ENCODE data around the gene GKAP1. TPM values are rescaled to one million over a fixed set of nuclear protein-coding genes. Genes with fewer than 3 reads are reported as not detected.
"Not testable (repeated sequence)": the region's sequence is repeated elsewhere in the genome, so short reads cannot be mapped to it uniquely, and the experiment has no call there.

Gene GKAP1
- total RNA-seq, 6 experiments from 2014 or later, result 4.0 to 7.4 (median 5.6) TPM

GRCh38 chr9:83803941-83804340 lies 13.6 kb downstream of the GKAP1 start:
- H3K36me3 ChIP-seq; H3K27me3 ChIP-seq; H3K27ac ChIP-seq; H3K4me3 ChIP-seq; DNase-seq; H3K9me3 ChIP-seq; ATAC-seq; H3K4me1 ChIP-seq; intact Hi-C loops (cut with DNase I): not testable (repeated sequence)
- 100% methylated on average over 2 of the region's 33 CpGs for WGBS (ENCODE audit: insufficient coverage, low coverage, low lambda C conversion rate, missing lambda C conversion rate)

- no peak for ATAC-seq
- intact Hi-C loops (cut with DNase I), result no loop called here
- Histone ChIP-seq H3K36me3 (peaks cover 0 to 21% (median 7%) of the 10 kb centered on the region in 4 donors), H3K27me3 (no peaks in the 10 kb centered on the region), H3K9me3 (no peaks in the 10 kb centered on the region), H3K27ac (no peak overlapping the region), H3K4me3 (no peak overlapping the region), H3K4me1 (no peaks in the 10 kb centered on the region)
- no peak for DNase-seq
- TF ChIP-seq CTCF (IDR thresholded peaks at IDR 0.05), result no peak
- TF ChIP-seq POLR2A (IDR thresholded peaks at IDR 0.05), result no peak
- WGBS (ENCODE audit: insufficient coverage, low coverage, low lambda C conversion rate, missing lambda C conversion rate), result 82% methylated on average over 12 of the region's 13 CpGs
Measured at GRCh38 chr9:83800236-83801033, 17.1 kb downstream of the GKAP1 start.

DNA sequence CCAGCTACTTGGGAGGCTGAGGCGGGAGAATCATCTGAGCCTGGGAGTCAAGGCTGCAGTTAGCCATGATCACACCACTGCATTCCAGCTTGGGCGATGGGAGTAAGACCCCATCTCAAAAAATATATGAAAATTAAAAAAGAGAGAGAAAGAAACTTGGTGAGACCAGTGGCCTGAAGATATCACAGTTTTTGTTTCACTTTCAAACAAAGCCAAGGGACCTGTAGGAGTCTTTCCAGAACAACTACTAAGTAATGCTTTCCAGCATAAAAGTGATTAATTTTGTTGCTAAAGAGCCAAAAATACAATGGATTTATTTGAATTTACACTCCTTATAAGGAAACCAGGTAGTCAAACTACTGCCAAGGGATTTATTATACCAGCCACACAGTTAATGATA lies 23.5 kb downstream of the GKAP1 start:
- H3K27ac ChIP-seq, result no peak overlapping the region
- no peaks in the 10 kb centered on the region for H3K27me3 ChIP-seq
- H3K4me3 ChIP-seq, result no peak overlapping the region
- DNase-seq, result no peak
- TF ChIP-seq CTCF (IDR thresholded peaks at IDR 0.05) (no peak), POLR2A (IDR thresholded peaks at IDR 0.05) (no peak)
- H3K9me3 ChIP-seq, result no peaks in the 10 kb centered on the region
- no peaks in the 10 kb centered on the region for H3K4me1 ChIP-seq
- intact Hi-C loops (cut with DNase I), result no loop called here
- peaks cover 0 to 23% (median 7%) of the 10 kb centered on the region in 4 donors for H3K36me3 ChIP-seq
- no peak for ATAC-seq
- WGBS (ENCODE audit: insufficient coverage, low coverage, low lambda C conversion rate, missing lambda C conversion rate), result 81% methylated on average over 2 of the region's 2 CpGs

GRCh38 chr9:83792746-83793145 lies 24.8 kb downstream of the GKAP1 start:
- H3K4me1 ChIP-seq, result no peaks in the 10 kb centered on the region
- H3K27ac ChIP-seq, result no peak overlapping the region
- DNase-seq (no peak), ATAC-seq (no peak)
- H3K36me3 ChIP-seq, result peaks cover 0 to 12% (median 2%) of the 10 kb centered on the region in 4 donors
- no peaks in the 10 kb centered on the region for H3K27me3 ChIP-seq
- TF ChIP-seq CTCF (IDR thresholded peaks at IDR 0.05) (no peak), POLR2A (IDR thresholded peaks at IDR 0.05) (no peak)
- 81% methylated on average over 1 of the region's 1 CpG for WGBS (ENCODE audit: insufficient coverage, low coverage, low lambda C conversion rate, missing lambda C conversion rate)
- no peaks in the 10 kb centered on the region for H3K9me3 ChIP-seq
- H3K4me3 ChIP-seq, result no peak overlapping the region
- intact Hi-C loops (cut with DNase I), result no loop called here

GRCh38 chr9:83778164-83778563 lies 39.4 kb downstream of the GKAP1 start:
- no peak for ATAC-seq
- Histone ChIP-seq H3K27ac (no peak overlapping the region), H3K27me3 (no peaks in the 10 kb centered on the region), H3K4me3 (no peak overlapping the region), H3K4me1 (no peaks in the 10 kb centered on the region), H3K36me3 (peaks cover 0 to 3% (median 0%) of the 10 kb centered on the region in 4 donors), H3K9me3 (no peaks in the 10 kb centered on the region)
- 86% methylated on average over 2 of the region's 2 CpGs for WGBS (ENCODE audit: insufficient coverage, low coverage, low lambda C conversion rate, missing lambda C conversion rate)
- TF ChIP-seq CTCF (IDR thresholded peaks at IDR 0.05) (no peak), POLR2A (IDR thresholded peaks at IDR 0.05) (no peak)
- no peak for DNase-seq
- intact Hi-C loops (cut with DNase I), result no loop called here

Data from right lobe of liver (tissue), 6 donors.